Skin of body (tissue), 2 donors: ENCODE data around the gene CHST15. TPM values are rescaled to one million over a fixed set of nuclear protein-coding genes. Genes with fewer than 3 reads are reported as not detected.

ENCODE experiments used
- DNase-seq: peaks from one replicate; lab custom pipeline; 2025; lab: John Stamatoyannopoulos, UW
- total RNA-seq: library from RNA; depleted of rRNA; stranded (reverse); fragments of >200 nt; gene quantifications from one replicate; pipeline ENCODE4 v1.2.3, GENCODE V29; 2014

The CHST15 gene
- total RNA-seq, 1 donor from 2014 or later, result 16.5 TPM

DNA sequence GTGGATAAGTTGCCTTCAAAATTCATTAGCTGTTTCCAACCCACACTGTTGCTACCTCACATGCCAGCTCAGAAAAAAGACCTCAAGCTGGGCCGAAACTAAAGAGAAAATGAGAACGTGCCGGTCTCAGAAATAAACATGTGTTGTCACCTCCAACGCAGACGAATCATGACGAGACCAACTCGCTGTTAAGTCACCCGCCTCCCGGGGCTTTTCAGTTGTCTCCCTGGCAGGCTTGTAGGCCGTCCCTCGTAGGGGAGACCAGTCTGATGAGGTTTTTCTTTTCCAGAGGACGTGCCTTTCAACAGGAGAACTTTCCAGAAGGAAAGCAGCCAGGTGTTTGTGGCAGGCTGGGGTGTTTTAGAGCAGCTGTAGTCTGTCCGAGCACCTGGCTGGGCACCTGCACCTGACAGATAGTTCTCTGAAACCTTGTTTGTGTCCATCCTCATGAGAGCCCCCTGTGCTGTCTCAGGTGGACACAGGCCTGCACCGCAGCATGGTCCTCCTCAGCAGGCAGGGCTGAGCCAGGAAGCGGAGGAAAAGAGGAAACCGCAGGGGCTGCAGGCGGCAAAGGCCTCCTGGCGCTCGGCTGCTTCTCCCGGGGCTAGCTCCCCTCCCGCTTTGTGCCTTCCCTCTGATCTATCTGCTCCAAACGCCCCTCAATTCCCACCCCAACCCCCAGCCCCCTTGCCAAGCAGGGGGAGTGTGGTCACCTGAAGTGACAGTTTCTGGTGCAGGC is 78.8 kb downstream of the CHST15 start:
- DNase-seq, result no peak

DNA sequence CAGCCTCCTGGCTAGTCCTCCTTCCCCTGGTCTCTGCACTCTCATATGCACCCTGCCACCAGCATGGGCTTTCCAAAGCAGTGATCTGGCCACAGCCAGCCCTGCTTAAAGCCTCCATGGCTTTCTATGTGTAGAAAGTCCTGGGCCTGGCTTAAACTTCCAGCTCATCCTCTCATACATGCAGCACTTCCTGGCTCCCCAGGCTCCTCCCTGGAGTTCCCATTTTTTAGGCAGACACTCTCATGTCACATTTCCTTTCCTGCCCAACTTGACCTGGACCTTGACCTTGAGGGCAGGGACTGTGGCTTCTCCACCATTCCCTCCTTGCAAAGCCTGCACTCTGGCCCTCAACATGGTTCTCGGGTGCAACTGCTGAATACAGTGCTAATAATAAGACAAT is 79.5 kb downstream of the CHST15 start:
- no peak for DNase-seq

DNA sequence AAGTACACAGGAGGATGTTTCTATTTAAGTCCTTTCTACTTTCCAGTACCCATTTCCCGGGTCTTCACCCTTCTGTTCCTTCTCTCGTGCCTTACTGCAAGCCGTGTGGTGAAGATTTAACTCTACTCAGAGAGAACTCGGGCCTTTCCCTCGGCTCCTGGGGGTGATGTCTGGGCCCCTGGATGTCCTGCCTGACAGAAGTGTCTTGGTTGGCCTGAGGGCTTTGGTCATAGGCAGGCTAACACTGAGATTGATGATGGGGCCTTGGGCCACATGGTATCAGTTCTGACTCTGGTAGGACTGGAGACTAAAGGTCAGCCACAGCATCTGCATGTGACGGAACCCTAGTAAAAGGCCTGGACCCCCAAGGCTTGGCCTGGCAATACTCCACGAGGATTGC is 80.4 kb downstream of the CHST15 start:
- DNase-seq, result no peak

DNA sequence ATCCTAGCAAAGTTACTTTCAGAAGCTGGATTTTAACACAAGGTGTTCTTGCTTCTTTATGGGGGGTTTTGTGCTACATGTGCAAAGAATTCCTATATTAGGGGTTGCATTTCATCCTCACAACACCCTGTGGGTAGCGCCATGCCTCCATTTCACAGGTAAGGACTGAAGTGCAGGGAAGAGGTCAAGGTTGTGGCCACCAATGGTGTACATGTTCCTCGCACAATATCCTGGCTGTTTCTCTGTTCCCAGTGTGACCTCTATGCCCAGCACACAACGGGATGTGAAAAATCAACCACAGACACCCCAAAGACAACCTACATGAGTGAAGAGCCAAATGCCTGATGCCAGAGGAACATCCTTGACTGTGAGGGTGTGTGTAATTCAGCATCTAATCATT is 80.8 kb downstream of the CHST15 start:
- DNase-seq, result no peak

DNA sequence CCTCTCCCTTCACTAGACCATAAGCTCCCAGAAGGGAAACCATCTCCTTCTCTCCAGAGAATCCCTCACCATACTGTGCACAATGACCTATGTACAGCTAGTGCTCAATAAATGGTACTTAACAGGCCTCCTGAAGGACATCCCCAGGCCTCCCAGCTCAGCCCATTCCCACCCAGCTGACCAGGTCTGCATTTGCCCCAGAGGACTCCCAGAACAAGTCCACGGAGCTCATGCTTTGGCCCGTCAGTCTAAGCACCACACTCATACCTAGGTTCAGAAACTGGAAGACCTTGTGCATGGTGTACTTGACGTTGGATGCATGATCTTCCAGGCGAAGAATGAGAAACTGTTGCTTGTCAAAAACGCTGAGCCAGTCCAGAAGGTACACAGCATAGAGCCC is 81.3 kb downstream of the CHST15 start:
- no peak for DNase-seq

DNA sequence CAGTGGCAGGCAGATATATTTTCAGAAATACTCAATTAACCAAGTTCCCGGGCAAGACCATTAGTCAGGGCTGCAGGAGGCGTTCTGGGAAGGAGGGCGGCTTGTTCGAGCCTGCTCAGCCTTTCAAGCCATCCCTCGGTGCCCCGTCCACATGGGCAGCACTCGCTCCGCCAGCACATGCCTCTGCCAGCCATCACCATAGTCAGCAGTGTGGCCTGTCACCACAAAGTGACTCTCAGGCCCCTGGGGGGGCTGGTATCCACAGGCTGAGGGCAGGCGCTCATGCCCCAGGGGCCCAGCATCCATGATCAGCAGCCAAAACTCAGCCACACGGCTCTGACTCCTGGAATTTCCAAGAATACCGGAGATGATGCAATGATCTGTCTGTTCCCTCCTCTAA is 81.9 kb downstream of the CHST15 start:
- DNase-seq, result no peak

- no peak for DNase-seq
Observed at GRCh38 chr10:124010563-124011131, 82.8 kb downstream of the CHST15 start.

DNA sequence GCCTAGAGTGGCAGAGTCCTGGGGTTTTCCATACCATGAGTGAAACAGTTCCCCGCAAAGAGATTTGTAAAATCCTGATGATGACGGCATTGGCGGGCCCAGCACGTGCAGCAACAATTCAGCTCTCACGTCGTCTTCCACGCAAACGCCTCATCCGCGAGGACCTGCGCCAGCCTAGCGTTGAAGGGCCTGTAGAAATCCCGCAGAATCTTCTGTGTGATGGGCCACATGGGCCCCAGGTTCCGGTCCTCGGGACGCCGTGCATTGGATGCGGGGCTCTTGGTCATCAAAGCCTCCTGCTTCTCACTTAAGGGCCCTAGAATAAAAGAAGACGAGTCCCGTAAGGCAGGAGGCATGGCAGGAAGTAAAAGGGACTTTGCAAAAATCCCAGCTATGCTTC is 83.4 kb downstream of the CHST15 start:
- DNase-seq, result no peak

- peak; percentile 39 for DNase-seq
Observed at GRCh38 chr10:124009231-124010015, 84.0 kb downstream of the CHST15 start.

DNA sequence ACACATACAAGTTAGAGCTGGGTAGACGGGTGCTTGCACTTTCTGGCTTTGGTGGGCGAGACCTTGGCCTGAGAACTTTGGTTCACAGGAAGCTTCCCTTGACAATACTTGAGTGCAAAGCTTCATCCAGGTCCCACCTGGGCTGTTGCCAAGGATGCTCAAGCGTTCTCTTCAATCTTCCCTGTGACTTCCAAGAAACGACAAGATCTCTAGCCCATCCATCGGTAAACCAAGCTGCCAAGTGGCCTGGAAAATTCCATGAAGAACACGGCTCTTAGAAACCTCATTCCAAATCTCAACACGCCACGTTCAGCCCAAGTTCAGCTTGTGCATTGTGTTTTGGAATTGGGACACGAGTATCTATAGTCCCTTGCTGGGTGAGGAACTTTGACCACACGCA is 84.7 kb downstream of the CHST15 start:
- peak; percentile 11 for DNase-seq

DNA sequence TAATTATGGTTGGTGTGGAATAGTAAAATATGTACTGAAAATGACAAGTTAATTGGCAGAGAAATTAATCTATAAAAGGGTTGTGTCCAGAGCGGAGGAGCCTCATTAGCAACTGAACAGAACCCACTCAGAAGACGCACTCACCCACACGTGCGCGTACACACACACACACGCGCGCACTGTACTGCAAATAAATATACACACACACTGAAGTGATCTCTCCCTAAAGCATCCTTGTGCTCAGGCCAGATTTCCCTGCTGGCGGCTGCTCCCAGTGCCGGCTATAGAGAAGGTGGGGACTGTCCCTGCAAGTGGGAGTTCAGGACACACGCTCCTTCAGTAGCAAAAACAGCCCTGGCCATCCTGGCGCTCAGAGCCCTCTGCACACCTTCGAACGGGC is 85.2 kb downstream of the CHST15 start:
- no peak for DNase-seq

DNA sequence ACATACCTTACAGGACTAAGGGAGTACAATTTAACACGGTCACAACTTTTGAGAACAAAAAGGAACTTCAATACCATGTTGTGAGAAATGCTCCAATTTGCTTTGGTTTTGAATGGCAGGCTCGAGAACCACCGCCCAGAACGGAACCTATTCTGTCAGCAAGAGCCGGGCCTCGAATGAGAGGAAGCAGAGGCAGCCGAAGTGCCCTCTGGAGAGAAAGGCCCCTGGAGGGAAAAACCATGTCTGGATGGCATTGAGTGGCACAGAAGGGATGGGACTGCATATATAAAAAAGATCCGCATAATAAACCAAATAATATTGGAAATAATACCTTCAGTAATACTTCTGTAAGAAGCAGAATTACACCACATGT is 85.6 kb downstream of the CHST15 start:
- DNase-seq, result no peak

- no peak for DNase-seq
Observed at GRCh38 chr10:124007102-124007772, 86.2 kb downstream of the CHST15 start.

- DNase-seq, result no peak
Observed at GRCh38 chr10:124006526-124006925, 86.9 kb downstream of the CHST15 start.

DNA sequence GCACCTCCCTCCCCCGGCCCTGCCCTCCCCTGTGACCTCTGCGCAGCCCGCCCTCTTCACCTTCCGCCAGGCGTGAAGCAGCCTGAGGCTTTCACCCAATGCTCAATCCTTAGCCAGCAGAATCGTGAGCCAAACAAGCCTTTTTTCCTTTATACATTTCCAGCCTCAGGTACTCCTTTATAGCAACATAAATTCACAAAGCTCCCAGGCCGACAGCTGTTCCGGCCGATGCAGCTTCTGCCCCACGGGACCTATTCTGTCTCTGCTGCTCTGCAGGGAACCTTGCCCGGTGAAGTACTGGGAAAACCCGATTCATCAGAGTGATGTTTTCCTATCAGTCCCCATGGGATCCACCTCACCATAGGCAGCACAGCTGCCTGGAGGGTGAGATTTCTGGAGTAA is 87.4 kb downstream of the CHST15 start:
- no peak for DNase-seq

DNA sequence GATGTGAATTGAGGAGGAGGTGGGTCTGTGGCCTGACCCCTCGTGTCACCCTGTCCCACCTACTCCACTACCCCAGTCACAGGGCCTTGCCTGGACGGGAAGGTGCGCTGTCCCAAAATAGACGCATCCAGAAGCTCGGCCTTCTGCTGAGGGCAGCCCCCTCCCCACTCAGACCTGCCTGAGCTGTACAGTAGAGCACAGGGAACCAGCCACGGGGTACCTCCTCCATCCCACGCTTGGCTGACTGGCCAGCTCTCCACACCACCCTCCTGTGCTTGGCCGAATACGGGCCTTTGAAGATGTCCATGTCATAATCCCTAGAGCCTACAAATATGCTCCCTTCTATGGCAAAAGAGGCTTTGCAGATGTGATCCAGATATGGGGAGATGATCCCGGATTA is 88.3 kb downstream of the CHST15 start:
- DNase-seq, result no peak

- DNase-seq, result no peak
Observed at GRCh38 chr10:124004663-124005004, 88.8 kb downstream of the CHST15 start.

DNA sequence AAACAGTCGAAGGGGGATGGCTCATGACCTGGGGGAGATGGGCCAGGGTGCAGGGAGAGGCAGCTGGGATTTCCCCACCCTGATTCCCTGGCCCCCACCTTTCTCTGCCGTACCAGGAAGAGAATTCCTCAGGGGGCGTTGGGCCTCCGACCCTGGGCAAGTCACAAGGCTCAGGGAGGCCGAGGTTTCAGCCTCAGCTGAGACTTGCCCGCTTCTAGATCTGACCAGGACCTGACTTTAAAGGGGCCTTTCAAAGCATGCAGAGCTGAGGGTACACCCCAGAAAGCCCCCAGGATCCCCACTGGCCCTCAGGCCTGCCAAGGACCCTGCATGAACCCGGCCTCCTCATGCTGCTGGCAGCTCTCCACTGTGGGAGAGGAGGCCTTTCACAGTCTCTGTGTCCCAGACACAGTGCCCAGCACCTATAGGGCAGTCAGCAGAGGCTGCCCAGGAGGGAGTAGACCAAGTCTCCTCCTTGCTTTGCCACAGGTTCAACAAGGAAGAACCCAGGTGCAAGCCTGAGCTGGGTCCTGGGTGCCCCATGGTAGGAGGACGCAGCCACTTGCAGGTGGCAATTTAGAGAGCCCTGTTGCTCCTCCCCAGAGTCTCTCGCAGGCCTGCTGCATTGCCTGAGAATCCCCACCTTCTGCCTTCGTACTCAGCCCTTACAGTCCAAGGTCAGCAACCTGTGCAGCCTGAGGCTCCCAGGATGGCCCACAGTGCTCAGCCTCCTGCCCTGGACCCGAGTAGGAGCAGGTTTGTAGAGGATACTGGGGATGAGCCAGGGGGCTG is 89.3 kb downstream of the CHST15 start:
- no peak for DNase-seq

- no peak for DNase-seq
Observed at GRCh38 chr10:124003481-124003870, 89.9 kb downstream of the CHST15 start.

GRCh38 chr10:124003070-124003419 is 90.4 kb downstream of the CHST15 start:
- DNase-seq, result no peak

- no peak for DNase-seq
Observed at GRCh38 chr10:124002391-124003069, 90.9 kb downstream of the CHST15 start.
